Activated CD4-positive, alpha-beta T cell treated with anti-CD3 and anti-CD28 coated beads, Interleukin-10, Interleukin-2, amounts not matched to agents 100 ng/mL and 50 ng/mL, durations not matched to agents 16 hours and 8 hours (primary cell): ENCODE results near the gene TMEM150B.

Source experiments
- DNase-seq: peaks from one replicate; pipeline ENCODE4 v3.0.0-alpha.2; 2020

TMEM150B gene

DNA sequence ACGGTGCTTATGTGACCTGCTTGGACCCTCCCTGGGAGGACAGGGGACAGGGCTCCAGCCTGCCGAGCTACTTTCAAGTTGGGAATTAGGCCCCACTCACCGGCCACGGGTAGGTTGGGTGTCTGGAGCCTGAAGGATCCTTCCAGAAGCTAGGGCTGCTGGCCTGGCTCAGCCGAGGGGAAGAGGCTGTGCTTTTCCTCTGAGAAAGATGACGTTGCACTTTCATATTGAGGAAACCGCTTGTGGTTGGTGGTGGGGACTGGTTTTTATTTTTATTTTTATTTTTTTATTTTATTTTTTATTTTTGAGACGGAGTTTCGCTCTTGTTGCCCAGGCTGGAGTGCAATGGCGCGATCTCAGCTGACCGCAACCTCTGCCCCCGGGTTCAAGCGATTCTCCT is at the start of gene TMEM150B:
TMEM150B (minus strand) TSS at position 170 of the 400 bp plus-strand sequence. CDS start 4,305 bp downstream, outside the sequence.
- DNase-seq: peak; percentile 22

DNA sequence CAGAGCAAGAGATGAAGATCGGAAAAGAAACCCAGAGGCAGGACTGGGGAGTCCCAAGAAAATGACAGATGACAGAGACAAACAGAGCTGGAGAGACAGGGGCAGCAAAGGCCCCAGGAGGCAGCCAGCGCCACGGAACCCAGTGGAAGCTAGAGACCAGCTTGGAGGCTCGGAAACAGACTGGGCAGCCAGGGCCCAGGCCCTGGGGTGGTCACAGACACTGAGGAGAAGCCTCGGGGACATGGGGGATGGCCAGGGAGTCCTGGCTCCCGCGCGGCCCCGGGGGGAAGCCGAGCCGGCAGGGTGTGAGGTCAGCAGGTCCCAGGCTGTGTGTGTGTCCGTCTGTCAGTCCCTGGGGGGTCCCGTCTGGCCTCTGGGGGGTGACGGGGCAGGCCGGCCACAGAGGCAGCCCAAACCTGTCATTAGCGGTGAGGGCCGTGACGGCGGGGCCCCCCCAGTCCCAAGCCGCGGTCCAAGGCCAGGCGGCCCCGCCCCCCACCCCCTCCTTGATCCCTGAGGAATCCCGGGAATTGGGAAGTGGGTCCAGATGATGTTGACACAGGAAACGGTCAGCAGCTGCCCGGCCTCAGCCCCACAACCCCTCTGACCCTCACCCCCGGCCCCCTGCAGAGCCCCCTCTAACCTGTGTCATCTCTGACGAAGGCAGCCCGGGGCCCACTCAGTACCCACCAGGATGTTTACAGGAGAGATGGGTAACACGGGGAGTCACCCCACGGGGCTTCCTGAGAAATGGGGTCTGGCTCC is 49.0 kb upstream of the TMEM150B start:
- DNase-seq: no peak

GRCh38 chr19:55373306-55373992 is 48.3 kb upstream of the TMEM150B start:
- DNase-seq: no peak

- no peak for DNase-seq
These were observed 47.4 kb upstream of the TMEM150B start for GRCh38 chr19:55372316-55373081.

- DNase-seq: no peak
These were observed 45.3 kb upstream of the TMEM150B start, which contains the start of gene IL11 for GRCh38 chr19:55370305-55370988. TSS of gene IL11 (minus strand) at chr19:55370463. CDS start at chr19:55370310, 153 bp downstream.

GRCh38 chr19:55369653-55370304 is 44.6 kb upstream of the TMEM150B start:
- no peak for DNase-seq

DNA sequence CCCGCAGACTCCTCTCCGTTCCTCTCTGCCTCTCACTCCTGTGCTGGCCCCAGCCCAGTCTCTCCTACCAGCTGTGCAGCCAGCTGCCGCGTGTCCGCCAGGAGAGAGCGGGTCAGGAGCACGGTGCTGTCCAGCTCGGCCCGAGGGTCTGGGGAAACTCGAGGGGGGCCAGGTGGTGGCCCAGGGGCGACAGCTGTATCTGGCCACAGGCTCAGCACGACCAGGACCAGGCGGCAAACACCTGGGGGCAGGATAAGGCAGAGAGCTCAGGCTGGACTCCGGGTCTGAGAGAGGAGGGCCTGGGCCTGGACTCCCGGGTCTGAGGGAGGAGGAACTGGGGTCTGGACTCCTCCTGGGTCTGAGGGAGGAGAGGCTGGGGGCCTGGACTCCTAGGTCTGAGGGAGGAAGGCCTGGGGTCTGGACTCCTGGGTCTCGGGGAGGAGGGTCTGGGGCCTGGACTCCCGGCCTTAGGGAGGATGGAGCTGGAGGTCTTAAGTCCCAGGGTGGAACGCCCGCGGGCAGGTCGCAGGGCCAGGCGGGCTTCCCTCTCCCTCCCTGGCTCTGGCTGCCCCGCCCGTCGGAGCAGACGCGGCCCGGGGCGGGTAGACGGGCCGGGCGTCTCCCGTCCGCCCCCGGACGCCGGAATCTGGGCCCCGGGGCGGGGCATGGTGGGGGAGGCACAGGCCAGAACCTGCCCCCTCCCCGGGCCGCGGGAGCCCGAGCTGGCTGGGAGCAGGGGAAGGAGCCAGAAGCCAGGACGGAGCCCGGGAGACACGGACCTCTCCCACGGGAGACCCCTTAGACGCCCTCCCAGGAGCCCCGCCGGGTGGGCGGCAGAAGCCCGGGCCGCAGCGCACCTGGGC is 43.8 kb upstream of the TMEM150B start:
- DNase-seq: no peak

GRCh38 chr19:55368106-55368505 is 43.0 kb upstream of the TMEM150B start:
- DNase-seq: no peak

GRCh38 chr19:55366790-55367189 is 41.6 kb upstream of the TMEM150B start:
- DNase-seq: no peak

DNA sequence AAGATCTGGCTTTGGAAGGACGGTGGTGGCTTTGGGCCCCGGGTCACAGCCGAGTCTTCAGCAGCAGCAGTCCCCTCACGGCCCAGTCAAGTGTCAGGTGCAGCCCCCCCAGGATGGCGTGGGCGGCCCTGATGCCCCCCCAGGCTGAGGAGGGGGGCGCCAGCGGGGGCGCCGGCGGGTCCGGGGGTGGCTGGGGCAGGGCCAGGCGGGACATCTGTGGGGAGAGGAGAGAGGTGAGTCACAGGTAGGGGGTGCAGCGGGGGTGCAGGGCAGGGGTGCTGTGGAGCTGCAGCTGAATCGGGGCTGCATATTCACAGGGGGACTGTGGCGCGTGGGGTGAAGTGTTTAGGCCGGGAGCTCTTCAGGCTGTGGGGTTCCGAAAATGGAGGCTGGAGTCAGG is 40.8 kb upstream of the TMEM150B start:
- DNase-seq: no peak

DNA sequence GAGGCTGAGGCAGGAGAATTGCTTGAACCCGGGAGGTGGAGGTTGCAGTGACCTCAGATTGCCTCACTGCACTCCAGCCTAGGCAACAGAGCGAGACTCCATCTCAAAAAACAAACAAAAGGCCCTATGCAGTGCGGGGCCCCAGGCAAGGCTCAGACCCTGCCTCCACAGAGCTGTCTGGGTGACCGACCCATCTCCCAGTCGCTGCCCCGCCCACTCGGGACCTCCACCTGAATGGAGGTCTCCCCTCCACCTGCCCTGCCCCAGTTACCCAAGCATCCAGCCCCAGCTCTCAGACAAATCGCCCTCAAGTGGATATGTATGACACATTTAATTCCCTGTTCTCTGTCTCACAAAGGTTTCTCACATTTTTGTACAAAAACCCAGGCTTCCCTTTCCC is 40.1 kb upstream of the TMEM150B start:
- no peak for DNase-seq

GRCh38 chr19:55362990-55363716 is 38.0 kb upstream of the TMEM150B start, which contains the start of gene GARIN5B:
TSS of gene GARIN5B (minus strand) at chr19:55363260. CDS start at chr19:55363066, 194 bp downstream.
- no peak for DNase-seq

GRCh38 chr19:55362174-55362989 is 37.2 kb upstream of the TMEM150B start:
- DNase-seq: no peak

- no peak for DNase-seq
These were observed 35.8 kb upstream of the TMEM150B start for GRCh38 chr19:55360902-55361301.

GRCh38 chr19:55358943-55359908 is 34.1 kb upstream of the TMEM150B start:
- no peak for DNase-seq

GRCh38 chr19:55358493-55358892 is 33.4 kb upstream of the TMEM150B start:
- DNase-seq: no peak

DNA sequence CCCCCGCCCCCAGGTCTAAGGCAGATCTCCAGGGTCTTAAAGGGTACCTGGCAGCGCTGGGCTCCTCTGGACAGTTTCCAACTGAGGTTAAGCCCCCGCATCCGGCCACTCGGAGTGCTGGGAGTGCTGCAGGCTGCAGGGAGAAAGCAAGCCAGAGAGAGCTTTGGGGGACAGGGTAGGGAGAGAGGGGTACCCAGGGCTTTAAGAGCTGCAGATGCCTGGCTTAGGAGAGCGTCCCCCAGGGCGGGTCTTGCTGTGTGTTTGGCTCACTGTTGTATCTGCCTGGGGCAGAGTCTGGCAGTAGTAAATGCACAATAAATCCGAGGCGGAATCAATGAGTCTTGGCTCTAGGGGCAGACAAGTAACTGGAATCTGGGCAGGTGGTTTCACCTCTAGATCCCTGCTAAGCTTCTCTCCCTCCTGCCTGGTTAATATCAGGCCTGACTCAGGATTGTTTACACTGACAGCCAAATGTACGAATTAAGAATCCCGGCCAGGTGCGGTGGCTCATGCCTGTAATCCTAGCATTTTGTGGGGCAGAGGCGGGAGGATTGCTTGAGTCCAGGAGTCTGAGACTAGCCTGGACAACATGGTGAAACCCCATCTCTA is 30.2 kb upstream of the TMEM150B start:
- DNase-seq: no peak

DNA sequence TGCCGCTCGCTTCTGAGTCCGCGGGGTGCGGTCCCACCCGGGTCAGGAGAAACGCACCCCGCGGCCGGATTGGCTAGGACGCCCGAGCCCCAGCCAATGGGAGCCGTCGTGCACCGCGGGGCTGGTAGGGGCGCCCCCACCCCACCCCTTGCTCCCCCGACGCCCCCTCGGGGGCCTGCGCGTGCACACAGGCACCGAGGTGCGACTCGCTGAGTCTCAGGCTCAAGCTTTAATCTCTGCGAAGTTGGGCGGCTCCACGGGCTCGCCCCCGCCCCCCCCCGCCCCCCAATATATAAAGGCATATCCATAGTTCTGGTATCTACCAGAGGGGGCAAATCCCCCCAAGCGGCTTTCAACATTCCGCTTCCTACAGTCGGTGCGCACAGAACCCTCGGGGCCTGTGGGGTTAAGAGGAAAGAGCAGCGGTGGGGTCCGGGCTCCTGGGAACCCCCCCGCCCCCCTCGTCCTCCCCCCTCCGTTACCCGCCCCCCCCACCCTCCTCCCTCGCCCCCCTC is 29.6 kb upstream of the TMEM150B start, which contains the start of gene COX6B2:
COX6B2 (minus strand) TSS at position 22 of the 515 bp plus-strand sequence. CDS start 198 bp downstream, outside the sequence.
- no peak for DNase-seq
